SK-N-DZ (cell line): ENCODE results near the gene NIT1. TPM values are rescaled to one million over a fixed set of nuclear protein-coding genes. Genes with fewer than 3 reads are reported as not detected.

Experiments used
- DNase-seq: peaks from one replicate; pipeline ENCODE4 v3.0.0-alpha.2; 2015; ENCODE audit warnings: low spot score
- polyA plus RNA-seq, 2 experiments: library from polyadenylated mRNA; depleted of rRNA; stranded (reverse); fragments of >200 nt; gene quantifications; 2 replicates each; pipeline ENCODE4 v1.2.3, GENCODE V29; 2014

Gene NIT1, protein sequence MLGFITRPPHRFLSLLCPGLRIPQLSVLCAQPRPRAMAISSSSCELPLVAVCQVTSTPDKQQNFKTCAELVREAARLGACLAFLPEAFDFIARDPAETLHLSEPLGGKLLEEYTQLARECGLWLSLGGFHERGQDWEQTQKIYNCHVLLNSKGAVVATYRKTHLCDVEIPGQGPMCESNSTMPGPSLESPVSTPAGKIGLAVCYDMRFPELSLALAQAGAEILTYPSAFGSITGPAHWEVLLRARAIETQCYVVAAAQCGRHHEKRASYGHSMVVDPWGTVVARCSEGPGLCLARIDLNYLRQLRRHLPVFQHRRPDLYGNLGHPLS
- 46.6 and 48.7 TPM in 2 replicates for polyA plus RNA-seq (2014; cell fraction: cytosol; rRNA removed)
- 70.0 and 87.7 TPM in 2 replicates for polyA plus RNA-seq (2014; cell fraction: nucleus; rRNA removed)

DNA sequence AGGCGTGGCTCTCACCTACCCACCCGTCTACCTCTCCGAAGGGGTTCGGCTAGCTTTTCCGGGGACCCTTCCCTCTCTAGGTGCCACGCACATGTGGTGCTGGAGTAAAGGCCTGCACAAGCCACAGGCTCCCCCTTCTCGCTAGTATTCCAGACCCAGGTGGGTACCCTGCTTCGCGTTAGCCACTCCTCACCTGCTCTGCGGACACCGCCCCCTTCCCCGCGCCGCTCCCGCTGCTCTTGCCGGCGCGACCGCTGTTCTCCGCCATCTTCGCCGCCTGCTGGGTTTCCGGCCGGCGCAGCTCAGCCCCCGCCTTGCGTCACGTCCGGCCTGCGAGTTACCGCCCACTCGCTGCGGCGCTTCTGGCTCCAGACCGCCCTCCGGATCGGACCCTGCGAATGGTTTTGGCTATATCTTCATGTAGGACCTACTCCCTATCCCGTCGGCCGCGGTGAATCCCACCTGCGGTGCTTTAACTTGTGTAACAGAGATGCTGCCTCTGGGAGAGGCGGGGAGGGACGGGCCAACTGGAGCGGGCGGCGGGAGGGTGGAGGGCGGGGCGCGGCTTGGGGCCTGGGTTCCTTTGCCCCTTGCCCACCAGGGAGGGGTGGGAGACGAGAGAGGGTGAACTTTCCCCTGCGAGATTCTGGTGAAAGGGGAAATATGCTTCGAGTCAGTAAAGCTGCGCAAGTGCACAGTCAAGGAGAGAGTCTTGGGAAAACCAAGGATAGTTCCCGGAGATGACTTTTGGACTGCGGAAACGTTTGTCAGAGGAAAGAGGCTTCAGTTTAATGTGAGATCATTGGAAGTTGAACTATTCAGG, at the start of gene NIT1, which contains the start of gene PFDN2:
NIT1 (plus strand) TSS at position 347 of the 823 bp plus-strand sequence; CDS start at position 419, 72 bp downstream.
PFDN2 (minus strand) TSS at position 279 of the 823 bp plus-strand sequence; CDS start at position 268, 11 bp downstream.
- DNase-seq, result peak; percentile 82

DNA sequence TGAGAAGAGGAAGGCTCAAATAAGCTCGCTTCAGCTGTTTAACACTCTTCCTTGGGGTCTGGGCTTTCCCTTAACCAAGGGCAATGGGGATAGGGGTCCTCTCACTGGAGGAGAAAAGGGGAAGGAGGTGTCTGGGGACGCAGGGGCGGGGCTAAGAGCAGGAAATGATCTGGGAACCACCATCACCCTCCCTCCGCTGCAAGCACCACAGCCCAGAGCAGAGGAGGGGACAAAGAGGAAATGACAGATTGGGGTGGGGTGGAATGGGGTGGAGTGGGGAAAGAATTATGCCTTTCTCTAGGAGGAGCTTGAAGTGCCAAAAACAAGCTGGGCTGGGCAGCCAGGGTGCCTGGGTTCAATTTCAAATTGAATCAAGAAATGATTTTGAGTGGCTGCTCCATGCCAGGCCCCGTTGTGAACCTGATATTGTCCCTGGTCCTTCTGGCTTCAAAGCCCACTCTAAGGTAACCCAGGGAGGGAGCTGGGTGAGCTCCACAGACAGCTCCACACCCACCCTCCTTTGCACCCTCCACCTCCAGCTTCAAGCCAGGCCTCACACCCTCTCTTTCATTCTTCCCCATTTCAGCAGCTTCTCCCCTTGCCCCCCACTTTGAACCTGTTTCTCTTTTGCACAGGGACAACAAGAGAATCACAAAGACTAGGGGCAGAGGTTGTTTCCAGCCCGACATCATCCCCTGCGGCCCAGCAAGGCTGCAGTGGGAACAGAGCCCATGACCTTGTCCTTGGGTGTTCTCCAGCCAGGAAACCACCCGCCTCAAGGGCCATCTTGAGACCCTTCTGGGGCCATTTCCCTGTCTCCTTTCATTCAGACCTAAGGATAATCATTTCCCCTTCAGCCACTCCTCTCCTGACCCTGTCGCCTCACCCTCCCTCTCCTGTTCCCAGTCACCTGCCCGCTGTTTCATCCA, 49.3 kb upstream of the NIT1 start:
- no peak for DNase-seq

DNA sequence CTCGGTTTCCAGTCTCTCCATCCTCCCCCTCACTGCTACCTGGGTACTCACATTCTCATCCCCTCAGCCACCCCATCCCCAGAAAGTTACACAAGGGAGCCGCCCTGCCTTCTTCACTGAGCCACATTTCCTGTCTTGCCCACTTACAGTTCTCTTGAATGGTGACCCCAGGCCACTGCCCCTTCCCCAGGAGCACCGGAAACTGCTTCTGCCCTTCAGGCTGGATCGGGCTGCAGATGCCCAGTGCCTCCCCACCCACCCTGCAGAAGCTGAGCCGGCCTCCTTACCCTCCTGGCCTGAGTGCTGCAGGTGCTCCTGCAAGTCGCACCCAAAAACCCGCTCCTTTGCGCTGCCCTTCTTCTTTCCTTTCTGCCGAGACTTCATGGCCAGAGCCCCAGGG, 48.7 kb upstream of the NIT1 start:
- no peak for DNase-seq

DNA sequence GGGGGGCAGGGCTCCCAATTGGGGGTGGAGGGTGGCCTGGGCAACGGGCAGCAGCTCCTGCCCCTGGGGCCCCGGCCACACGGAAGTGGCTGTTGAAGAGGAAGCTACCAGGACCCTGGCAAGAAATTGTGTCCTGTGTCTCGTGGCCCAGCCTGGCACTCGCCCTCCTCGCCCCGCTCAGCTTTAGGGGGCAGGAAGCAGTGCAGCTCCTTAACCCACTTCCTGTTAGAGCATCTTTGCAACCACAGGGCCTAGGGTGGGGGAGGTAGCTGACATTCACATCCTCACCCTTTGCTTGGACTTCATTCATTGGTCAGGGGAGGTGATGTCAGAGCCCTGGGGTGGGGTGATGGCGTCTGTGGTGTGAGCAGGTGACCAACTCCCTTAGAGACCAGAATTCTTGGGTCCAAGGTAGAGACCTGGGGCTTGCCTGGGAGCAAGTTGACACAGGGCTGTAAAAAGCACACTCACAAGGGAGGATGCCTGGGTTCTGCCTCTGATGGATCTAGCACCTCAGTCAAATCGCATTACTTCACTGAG, 48.1 kb upstream of the NIT1 start, which contains the start of gene ARHGAP30:
ARHGAP30 (minus strand) TSS at position 161 of the 540 bp plus-strand sequence. CDS start 267 bp downstream, outside the sequence.
- DNase-seq, result no peak

DNA sequence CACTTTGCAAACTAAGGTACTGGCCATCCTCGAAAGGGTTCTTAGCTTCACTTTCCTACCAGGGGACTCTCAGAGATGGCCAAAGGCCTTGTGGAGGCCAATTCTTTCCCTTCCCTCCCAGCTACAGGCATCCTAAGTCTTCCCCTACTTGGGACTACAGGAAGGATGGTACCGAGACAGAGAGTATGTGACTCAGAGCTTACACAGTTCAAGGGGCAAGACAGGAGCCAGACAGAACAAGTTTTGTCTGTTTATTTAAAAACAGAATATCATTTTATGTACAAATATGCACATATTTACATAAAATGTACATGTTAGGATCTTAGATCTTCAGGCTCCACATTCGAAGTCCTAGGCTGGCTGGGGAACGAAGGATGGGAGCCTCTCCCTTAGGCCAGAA, 47.1 kb upstream of the NIT1 start:
- DNase-seq, result no peak

DNA sequence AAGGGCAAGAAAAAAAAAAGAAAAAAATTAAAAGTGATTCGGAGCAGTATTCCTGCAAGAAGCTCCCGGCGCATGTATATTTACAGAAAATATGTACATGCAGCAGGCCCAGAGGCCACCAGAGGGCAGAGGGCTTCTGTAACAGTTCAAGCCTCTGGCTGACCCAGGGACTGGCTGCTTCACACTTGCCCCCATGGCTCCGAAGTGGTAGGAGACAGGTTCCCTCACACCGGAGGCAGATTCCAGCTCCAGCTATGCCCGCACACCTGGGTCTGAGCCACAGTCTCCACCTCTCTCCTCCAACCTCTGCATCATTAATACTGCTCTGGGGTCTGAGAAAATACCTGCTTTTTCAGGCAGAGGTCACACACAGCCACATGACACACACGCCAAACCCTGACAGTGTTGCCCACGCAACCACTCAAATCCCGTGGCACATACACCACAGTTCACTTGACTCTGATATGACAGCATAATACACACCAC, 46.0 kb upstream of the NIT1 start:
- peak; percentile 56 for DNase-seq

DNA sequence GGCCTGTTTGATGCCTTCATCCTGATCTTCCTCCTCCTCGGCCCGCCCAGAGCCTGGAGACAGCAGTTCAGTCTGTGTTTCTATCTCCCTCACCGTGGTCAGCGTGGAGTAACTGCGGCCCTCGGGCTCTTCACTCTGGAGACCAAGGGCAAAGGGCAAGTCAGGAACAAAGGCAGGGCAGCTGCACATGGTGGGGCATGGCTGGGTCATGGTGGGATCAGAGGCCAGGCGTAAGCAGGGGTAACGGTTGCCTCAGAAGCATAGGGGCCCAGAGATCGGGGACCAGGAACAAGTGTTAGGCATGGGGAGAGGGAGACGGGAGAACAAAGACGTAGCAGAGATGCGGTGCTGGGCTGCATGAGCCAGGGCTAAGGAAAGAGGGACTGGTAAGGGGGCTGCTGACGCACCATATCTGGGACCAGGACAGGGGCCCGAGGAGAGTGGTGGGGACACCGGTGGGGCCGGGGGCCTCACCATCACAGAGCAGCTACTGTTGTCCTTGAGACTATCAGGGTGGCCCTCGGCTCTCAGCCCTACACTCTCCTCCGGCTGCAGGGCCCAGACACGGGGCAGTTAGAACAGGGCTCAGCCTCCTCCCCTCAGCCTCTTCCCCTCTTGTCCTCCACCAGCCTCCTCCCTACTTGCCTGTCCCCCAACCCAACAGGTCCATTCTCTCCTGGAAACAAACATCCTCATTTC, 45.0 kb upstream of the NIT1 start:
- no peak for DNase-seq

DNA sequence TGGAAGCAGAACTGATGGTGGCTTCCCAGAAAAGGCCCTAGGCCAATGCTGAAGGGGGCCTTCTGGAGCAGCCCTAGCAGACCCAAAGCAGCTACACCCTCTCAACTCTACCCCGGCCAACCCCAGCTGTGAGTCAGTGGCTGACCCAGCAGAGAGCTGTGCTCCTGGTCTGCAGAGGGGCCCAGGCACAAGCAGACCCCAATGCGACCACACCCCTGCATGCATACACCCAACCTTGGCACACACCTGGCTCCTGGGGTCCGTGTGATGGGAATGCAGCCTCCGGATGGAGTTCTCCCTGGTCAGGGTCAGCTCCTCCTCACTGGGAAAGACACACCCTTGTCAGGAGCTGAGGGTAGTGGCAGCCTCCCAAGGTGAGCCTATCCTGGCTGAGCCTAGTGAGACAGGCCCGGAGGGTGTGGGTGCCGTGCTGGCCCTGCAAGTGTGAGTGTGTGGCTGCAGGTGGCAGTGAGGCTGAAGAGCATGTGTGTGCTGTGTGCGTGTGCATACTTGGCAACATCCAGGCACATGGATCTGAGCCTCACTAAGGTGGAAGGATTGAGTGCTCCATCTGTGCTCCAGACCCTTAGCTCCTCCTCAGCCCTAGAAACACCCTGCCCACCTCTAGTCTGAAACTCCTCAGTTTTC, 44.3 kb upstream of the NIT1 start:
- DNase-seq, result no peak

DNA sequence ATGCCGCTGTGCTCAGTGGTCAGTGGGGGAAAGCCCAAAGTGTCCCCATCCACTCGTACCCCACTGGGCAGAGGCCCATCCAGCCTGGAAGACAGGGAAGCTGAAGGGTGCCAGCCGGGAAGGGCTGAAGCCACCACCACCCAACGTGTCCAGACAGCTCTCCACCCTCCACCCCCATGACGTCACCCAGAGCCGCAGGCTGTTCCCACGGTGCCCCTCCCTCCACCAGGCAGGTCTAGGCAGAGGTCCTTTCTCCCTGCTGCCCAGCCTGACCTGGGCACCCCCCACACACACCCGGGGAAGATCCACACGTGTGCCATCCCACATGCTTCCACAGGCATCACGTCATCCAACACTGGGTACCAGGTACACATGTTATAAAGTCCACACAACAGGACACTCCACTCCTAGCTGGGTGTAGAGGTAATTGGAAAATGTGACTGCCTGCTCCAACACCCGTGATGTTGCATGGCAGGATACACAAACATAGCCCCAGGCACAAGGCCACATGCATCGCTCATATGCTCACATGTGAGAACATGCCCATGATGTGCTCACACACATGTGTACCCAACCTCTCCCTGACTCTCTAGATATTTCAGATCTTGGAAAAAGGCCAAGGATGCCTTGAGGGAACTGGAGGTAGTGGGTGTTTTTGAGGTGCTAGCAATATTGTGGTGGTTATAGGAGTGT, 43.1 kb upstream of the NIT1 start:
- no peak for DNase-seq

DNA sequence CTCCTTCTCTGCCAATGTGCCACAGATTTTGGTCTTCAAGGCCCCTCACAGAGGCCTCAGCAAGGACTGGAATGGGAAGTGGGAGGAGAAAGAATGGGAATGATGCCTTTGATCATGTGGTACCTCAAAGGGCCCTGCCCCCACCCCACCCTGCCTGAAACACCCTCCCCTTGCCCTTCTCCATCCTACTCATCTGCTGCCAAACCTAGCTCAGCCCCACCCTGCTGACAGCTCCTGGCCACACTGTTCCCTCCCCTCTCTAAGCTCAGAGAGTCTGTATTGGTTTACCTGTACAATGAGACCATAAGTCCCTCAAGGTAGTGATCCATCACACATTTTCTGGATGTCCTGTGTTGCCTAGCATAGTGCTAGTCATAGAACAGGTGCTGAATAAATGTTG, 41.5 kb upstream of the NIT1 start:
- DNase-seq, result no peak

DNA sequence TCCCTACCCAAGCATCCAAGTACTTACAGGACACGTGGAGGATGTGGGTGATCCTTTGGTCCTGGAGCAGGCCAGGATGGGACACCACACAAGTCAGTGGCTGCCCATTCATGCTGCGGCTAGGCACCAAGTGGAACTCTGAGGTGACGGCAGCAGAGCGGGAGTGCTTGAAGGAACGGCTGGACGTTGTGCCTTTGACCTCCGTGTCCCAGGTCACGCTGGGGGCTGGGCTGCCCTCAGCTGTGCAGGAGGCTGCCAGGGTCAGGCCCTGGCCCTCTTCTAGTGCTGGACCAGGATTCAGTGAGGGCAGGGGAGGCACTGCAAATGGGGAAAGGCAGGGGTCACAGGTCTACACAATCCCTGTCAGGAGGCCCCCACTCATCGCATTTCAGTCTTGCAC, 40.5 kb upstream of the NIT1 start:
- no peak for DNase-seq

DNA sequence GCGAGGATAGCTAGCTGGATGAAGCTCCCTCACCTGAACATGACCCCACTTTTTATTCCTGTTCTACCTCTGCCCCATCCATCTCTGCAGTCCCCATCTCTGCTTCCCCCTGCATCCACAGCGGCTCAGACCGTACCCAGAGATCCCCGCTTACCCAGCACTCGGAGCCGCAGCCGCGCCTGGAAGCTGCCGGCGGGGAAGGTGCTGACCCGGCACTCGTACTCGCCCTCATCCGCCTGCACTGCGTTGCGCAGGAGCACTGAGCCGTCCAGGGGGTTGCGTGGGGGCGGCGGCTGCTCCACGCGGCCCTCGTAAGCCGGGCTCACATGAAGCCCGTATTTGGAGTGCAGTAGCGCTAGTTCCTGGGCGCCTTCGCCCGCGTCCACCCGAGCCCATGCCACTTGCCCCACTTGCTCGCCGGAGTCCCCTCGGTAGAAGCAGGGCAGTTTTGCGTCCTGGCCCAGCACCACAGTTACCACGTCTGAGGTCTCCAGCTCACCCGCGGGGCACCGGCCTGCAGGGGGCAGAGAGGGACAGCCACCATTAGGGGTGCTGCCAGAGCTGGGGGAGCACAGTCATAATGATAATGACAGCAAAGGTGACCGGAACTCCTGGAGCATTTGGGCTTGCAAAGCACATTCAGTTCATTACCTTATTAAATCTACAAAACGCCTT, 38.3 kb upstream of the NIT1 start:
- no peak for DNase-seq

DNA sequence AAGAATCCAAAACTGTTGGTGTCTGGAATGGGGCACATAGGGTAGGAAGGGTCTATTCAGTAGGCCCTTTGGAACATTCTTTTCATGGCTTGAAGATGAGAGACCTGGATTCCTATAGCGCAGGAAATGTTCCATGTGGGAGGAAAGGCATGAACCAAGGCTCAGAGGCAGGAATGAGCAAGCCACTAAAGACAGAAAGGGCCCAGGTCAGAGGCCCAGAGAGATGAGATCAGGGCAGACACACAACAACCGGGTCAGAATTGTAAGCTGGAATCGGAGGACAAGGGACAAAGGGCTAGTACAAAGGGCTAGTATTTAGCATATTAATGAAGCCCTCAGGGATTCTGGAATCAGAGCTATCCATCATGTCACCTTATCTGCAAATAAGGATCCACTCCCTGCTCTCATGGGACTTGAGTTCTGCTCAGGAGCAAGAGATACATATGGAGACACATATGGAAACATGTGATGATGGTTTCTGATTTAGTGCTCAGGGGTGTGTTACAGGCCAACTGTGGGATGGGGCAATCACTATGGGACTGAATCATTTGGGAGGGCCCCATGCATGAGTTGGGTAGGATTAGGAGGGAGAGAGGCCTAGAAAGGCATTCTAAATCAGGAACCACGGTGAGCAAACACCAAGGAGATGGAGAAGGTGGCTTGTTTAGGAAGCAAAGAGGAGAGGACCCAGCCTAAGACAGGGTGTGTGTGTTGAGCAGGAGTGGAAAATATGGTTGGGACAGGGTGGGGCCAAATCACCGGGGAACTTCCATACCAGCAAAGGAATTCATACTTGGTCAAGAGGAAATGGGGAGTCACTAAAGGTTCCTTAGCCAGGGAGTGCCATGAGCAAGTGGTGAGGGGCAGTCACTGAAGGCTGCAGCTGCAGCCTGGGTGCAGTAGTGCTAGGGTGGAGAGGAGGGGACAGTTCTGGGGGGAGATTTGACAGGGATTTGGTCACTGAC, 37.2 kb upstream of the NIT1 start:
- no peak for DNase-seq

DNA sequence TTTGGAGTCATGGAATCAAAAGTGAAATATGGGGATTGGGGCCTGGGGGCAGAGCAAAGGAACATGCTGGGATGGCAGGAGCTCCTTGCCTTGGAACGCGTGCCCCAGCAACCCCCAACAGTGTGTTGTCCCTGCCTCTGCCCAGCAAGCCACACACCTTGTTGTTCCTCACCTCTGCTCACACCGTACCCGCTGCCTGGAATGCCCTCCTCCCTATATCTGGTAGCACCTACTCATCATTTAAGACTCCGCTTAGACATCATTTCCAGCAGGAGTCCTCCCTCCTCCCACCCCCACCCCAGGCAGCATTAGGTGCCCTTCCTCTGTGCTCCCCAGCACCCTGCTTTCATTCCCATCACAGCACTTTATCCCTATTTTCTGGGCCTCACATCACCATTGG, 36.4 kb upstream of the NIT1 start:
- DNase-seq, result no peak

DNA sequence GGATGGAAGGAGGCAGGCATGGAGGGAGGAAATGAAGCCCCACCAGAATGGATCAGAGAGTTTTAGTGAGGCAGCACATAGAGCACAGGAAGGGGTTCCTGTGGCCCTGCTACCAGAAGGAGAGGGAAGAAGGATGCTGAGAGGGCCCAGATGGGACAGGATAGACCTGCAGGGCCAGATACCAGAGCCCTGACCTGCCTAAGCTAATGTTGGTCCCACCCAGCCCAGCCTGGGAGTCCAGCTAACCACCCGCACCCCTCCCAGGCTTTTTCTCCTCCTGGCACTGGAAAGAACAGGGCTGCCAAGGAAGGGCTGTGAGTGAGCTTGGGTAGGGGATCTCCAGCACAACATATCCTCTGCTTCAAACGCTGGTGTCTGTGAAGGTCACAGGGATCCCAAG, 35.4 kb upstream of the NIT1 start:
- DNase-seq, result no peak

DNA sequence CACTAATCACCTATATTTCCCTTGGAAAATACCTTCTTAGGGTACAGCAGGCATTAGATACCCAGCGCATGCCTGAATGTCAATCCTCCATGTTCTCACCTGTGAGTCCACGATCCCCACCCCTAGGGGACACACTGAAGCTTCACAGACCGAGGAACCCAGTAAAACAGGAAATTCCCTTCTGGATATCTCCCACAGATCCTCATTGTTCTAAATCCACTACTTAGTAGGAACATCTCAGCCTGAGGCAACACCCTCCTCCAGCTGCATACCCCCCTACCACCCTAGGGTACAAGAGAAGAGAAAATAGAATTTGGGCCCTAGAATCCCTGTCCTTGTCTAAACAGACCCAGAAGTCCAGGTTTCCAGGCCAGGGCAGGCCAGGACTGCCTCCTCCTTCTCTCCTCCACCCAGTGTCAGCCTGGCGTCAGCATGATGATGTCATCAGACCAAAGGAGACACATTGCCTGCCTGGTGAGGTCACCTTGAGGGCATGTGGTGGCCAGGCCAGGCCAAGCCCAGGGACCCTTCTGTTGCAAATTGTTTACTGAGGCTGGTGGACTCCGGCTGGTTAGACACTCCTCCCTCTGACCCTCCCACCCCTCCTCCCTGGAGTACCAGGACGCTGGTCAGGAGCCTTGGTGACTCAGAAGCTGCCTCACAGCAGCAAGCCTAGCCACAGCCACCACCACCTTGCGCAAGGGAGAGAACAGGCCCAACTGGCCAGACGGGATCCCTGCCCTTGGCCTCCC, 34.7 kb upstream of the NIT1 start:
- no peak for DNase-seq
